GM19455 (cell line): Measurements from ENCODE around the gene GDF2.

Experiments used
- ATAC-seq: cut with Tn5 transposase; IDR thresholded peaks from one replicate; pipeline ENCODE4 v1.9.1; 2021; ENCODE audit not compliant: unreplicated experiment

GDF2 gene

DNA sequence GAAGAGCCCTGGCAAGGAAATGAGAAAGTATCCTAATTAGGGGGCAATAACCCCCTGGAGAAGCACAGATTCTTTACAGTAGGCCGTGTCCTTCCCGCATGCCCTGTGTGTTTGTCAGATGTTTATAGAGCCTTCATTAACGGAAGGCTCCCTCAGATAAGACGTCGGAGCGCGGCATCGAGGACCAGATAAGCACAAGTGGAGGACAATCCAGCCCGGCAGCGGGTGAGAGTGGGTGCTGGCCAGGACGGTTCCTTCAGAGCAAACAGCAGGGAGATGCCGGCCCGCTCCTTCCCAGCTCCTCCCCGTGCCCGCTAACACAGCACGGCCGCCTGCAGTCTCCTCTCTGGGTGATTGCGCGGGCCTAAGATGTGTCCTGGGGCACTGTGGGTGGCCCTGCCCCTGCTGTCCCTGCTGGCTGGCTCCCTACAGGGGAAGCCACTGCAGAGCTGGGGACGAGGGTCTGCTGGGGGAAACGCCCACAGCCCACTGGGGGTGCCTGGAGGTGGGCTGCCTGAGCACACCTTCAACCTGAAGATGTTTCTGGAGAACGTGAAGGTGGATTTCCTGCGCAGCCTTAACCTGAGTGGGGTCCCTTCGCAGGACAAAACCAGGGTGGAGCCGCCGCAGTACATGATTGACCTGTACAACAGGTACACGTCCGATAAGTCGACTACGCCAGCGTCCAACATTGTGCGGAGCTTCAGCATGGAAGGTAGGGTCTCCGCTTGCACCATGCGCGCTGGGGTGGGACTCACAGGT, at the start of gene GDF2:
GDF2 (plus strand) TSS at position 155 of the 762 bp plus-strand sequence; CDS start at position 370, 215 bp downstream.
- ATAC-seq, result no peak

DNA sequence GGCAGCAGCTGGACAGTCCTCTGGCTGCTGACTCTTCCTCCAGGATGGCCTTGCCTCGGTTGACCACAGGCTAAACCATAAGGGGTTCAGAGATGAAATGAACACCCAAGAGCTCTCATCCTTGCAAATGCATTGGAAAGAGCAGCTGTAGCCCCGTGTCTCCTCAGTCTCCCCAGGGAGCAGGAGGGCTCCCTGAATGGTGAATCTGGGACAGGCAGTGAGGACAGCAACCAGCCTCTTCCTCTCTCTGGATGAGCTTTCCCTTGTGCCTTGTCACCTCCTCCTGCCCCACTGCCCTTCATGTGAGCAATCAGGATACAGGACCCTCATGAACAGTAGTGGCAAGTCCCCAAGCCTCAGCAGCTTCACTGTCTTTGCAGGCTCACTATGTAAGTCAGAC, 46.2 kb upstream of the GDF2 start:
- no peak for ATAC-seq

DNA sequence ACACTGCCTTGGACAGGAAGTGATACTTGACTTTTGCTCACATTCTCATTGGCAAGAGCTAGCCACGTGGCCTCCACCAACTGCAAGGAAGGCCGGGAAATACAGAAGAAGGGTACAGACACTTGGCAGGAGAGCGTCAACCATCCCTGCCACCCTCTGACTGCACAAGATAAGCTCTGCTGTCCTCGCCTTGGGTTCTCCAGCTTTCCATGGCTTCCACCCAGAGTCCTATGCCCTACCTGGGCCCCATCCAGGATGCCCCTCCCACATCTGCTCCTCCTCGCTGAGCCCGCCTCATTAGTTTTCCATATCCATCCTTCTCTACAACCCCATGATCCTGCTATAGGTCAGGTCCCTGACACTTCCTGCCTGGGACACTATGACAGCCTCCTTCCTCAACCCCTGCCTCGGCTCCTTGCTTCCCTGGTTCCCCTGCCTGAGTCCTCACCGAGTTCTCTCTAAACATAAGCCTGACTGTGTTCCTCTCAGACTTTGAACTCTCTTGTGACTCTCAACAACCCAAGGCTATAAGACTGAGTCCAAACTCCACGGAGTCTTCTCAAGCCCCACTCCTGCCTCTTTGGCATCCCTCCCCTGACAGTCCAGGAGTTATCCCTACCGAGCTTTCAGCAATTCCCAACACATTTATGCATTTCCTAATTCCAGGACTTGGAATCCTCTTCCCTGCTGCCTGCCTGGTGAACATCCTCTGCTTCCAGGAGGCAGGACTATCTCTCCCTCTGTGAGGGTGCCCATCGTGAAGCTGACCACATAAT, 45.5 kb upstream of the GDF2 start:
- no peak for ATAC-seq

DNA sequence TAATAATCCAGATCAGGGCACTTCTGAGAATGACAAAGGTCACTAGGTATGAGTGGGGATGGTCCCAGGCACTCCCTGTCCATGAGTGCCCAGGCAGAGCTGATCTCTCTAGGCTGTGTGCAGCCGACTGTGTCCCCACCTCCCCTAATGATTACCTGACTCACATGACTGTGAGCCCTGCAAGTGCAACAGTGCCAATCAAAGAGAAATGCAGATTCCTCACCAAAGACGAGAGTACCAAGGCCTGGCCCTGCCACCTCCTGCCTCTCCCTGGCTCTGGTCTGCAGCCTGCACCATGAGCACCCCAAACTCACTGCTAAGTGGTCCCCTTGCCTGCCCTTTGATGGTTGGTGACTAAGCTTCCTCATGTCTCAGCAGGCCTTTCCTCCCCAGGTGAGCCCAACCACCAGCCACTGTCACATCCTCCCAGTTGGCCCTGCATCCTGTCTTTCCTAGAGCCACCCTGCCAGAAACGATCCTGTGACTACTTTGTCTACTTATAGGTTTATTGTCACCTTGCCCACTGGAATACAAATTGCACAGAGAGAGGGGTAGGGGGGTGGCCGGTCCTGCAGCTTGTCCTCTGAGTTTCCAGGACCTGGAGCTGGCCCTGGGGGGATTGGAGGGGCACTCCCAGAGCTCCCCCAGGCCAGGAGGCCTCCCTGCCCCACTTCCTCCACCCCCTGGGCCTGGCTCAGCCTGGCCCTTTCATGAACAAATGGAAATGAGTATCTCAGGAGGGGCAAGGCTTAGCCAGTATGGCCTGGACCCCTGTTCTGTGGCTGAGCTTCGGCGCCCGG, 44.7 kb upstream of the GDF2 start:
- ATAC-seq, result no peak

DNA sequence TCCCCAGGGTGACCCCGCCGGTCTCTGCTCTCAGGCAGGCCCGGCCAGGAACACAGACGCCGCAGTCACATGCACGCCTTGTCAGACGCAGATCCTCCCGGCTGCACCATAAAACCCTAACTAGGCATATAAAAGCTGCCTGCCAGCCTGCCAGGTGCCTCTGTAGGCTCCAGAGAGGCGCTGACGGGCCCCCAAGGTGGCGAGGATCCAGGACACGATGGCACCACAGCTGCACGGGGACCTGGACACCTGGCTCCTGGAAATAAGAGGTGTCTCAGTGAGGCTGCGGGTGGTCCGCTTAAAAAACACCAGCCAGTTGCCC, 44.1 kb upstream of the GDF2 start:
- no peak for ATAC-seq

DNA sequence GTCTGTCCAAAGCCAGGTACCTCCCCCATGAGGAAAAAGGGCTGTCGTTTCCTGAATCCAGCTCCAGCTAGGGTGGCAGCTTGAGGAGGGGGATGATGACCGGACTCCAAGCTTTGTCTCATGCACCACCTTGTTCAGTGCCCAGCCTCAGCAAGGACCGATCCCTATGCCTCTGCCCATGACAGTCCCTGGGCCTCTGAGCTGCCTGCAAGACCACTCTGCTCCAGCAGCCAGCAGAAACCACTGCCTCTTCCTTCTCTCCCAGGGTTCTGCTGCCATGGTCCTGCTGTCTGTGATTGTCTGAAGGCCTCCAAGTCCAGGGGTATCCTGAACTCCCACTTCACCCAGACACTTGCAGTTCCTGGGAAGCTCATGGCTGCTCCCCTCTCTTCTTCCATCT, 43.5 kb upstream of the GDF2 start:
- no peak for ATAC-seq

DNA sequence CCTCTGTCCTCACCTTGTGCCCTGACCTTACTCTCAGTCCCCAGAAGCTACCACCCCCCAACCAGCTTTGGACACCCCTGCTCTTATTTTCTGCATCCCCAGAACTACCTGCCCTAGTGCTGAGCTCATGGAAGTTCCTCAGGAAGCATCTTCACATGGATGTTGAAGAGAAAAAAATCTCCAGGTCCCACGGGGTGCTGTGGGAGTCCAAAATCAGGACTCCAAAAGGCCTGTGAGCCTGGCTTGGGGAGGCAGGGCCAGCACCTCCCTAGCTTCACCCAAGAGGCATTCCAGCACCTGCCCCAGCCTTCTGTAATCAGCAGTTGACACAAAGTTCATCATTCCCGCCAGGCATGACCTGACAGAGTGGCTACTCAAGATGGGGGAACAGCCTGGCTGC, 43.0 kb upstream of the GDF2 start:
- ATAC-seq, result no peak

DNA sequence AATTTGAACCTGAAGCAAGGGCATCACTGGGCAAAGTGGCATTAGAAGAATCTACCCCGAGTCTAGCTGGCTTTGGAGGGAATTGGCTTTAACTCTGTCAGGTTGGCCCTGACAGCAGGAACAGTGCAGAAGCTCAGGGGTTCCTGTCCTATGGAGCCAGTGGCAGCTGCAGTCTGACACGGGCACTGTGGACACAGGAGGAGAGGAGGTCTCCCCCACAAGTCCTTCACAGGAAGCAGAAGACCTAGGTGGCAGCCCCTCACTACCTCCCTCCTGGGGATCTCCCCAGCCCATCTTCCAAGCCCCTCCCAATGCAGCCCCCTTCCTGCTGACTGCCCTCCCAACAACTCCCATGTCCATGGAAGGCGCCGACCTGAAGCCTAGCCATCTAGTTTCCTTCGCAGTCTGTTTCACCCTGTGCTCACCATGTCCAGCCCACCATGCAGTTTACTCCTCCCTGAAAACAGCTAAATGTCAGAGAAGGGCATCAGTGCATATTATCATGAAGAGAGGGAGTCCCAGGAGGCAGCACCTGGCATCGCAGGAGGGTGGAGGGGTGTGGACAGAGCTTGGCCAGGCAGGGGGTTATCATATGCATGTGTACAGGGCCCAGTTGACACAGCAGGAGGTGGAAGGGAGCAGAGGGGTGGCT, 40.1 kb upstream of the GDF2 start:
- ATAC-seq, result no peak

DNA sequence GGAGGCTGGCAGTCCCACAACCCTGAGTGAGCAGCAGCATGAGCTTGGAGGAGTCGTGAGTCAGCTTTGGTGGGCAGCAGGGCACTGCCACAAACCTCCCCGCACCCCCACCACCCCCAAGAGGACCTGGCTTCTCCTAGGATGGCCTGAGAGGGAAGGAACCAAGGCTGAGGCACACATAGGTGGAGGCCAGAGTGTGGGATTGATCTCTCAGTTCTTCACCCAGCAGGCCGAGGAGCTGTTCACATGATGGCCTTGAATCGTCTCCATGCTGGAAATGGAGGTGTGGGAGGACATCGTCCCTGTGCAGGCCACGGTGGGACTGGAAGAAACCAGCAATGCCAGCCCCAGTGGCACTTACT, 39.6 kb upstream of the GDF2 start:
- ATAC-seq, result no peak

DNA sequence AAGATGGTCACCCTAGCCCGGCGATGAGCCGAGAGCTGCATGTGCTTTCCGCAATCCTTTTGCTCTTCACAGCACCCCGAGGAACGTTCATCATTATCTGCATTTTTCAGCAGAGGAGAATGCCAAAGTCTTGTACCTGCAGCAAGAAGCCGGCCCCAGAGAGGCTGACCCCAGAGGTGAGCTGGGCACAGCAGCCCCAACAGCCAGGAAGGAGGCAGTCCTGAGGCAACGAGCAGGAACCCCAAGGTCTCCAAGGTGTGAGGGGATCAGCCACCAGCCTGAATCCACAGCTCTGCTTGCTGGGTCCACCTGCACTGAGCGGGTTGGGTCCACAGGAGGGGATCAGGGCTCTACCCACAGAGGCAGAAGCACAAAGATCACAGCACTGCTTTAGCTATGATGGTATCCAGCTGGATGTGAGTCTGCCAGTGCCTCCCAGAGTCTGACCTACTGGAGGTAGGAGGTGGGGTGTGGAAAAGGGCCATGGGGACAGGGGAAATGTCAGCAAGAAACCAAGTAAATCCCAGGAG, 39.1 kb upstream of the GDF2 start:
- ATAC-seq, result no peak

DNA sequence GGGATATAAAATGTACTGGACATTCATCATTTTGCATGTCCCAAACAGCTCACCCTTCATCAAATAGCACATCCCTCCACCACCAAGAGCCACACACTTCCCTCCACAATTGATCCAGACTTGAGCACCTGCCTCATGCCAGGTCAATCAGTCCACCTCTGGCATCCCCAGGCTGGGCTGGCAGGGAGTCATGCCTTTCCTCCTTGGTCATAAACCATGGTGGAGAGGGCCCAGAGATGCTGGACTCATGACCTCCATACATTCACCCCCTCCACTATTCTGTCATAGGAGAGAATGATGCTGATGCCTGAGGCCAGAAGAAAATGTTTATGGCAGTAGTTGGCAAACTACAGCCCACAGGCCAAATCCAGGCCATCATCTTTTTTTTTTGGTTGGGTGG, 38.4 kb upstream of the GDF2 start:
- no peak for ATAC-seq

DNA sequence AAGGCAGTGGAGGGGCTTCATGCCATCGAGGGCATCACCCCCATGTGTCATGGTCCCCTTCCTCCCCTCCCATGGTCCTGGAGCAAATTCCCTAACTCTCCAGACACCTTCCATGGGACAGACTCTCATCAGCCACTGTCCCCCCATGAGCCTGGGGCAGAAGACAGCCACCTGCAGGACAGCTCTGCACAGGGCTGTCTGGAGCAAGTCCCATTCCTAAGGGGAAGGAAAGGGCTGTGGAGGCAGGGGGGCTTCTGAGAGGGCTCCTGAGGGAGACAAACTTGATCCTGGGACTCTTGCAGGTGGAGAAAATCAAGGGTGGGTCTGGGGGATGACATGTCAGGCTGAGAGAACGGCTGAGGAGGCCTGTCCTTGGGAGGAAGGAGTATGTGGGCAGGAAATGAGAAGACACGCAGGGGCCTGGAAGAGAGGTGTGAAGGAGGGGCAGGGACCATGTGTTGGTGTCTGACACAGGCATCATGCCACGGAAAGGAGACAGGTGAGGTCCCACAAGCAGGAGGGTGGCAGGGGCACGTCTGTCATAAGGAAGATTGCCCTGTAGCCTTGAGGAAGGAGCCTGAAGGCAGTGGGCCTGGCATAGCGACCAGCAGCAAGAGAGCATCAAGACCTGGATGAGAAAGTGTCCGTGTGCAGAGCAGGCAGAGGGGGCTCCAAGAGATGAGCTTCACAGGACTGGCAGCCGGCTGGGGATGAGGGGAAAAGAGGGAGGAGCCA, 36.7 kb upstream of the GDF2 start:
- no peak for ATAC-seq

DNA sequence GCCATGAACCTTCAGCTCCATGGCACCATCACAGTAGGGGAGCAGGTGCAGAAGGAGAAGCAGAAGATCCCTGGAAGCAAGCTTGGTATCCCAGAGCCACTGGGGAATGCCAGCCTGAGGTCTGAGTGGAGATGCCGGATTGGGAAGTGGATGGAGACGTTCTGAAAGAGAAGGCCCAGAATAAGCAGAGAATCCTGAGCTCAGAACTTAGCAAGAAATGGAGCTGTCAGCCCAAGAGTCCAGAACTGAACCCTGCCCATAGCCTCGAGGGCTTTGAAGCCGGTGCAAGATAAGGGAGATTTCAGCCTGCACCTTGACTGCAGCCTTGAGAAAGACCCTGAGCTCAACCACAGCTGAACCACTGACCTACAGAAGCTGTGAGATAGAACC, 36.1 kb upstream of the GDF2 start:
- ATAC-seq, result no peak

DNA sequence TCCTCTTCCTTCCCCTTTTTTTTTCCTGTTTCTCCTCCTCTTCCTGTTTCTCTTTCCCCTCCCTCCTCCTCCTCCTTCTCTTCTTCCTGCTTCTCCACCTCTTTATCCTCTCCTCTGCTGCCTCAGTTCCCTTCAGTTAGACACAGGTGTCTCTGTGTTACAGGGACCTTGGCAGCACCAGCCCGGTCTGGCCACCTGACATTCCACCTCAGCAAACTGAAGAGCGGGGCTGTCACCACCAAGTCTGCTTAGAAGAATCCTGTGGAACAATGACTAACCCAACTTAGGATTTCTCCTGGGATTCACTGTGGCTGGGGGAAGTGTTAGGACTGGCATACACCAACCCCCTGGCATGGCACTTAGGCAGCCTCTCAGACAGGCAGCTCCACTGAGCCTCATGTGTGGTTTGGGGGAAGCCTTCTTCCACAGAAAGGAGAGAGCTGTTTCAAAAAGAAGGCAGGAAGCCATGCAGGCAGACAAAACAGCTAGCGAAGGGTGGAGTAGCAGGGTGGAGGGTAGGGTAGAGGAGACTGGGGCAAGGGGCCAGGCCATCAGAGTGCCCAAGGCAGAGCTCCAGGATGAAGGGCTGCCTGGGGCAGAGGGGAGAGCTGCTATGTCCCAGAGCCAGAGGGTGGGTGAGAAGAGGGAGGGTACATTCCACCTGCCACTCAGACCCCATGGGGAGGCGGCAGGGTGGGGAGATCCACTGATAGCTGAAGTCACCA, 35.5 kb upstream of the GDF2 start:
- no peak for ATAC-seq

DNA sequence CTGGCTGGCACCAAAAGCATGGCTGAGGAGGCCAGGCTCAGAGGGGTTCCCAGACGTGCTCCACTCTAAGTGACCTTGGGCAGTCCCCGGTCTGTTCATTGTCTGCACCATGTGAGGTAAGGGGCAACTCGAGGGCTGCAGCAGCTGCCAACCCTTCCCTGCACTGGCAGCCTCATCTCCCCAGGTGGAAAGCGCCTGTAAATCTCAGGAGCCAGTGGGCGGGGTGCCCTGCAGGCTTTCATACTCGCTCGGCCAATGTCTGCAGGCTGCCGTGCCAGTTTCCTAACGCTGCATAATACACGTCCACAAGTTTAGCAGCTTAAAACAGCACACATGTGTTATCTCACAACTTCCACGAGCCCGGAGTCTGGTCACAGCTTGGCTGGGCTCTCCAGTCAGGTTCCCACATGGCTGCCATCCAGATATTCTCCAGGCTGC, 34.9 kb upstream of the GDF2 start:
- no peak for ATAC-seq

DNA sequence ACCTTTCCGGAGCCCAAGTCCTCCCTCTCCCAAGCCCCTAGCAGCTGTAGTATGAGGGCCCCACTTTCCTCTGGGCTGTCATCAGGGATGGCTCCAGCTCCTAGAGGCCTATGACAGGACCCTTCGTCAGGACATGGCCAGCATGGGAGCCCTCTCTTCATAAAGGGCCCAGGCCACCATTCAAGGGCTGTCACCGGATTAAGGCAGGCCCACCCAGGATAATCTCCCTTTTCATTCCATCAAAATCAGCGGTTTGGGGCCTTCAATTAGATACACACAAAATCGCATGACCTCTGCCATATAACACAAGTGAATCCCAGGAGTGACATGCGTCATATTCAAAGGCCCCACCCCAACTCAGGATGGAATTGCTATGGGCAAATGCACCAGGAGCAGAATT, 34.4 kb upstream of the GDF2 start:
- ATAC-seq, result no peak

DNA sequence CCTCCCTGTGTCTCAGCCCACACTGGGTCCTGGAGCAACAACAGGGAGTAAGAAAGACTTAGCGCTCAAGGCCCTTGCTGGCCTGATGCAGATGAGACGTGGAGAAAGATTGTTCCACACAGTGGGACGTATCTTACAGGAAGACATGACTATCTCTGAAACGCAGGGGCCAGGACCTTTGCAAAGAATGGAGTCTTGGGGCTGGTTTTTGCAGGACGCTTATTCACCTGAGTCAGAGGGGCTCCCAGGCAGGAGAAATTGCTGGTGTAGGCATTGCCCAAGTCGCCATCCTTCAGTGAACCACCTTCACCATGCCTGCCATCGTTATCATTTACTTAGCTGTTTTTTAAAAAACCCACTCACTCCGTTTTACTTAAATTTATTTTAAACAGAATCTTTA, 34.0 kb upstream of the GDF2 start:
- no peak for ATAC-seq

DNA sequence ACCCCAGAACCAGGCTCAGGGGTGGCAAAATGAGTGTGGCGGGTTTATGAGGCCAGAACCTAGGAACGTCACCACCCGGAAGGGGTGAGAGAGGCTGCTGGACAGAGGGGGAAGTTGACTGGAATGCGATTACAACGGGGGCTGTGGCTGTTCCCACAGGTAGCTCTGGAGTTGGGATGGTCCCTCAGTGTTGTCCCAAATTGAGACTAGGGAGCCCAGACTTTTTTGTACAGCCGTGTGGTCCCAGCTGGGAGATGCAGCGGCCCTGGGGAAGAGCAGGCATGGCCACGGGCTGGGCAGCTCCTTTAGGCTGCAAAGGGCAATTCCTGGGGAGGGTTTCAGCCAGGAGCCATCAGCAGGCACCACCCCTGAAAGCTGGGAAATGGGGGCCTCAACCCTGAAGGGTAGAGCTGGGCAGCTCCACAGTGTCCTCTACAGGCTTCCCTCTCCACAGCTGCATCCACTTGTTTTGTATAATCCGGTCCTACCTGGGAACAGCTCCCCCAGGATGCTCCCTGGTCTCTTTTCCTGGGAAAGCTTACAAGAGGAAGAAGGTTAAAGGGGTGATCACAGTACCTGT, 33.2 kb upstream of the GDF2 start:
- ATAC-seq, result no peak

DNA sequence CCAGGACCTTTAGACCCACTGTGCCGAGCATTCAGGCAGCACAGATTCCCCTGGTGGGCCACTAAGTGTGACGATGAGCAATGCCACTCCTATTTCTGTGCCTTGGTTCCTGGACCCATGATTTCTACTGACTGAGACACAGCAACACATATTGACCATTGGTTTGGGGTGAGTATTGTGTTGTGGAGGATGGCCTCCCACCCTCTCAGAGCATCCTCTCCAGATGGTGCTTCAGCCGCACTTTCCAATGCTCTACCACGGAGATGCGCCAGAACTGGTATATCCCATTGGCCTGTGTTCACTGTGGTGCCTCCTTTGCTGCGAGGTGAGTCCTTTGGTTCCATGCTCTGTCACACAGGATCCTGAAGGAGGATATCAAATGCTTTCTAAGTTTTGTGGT, 32.3 kb upstream of the GDF2 start:
- ATAC-seq, result no peak

DNA sequence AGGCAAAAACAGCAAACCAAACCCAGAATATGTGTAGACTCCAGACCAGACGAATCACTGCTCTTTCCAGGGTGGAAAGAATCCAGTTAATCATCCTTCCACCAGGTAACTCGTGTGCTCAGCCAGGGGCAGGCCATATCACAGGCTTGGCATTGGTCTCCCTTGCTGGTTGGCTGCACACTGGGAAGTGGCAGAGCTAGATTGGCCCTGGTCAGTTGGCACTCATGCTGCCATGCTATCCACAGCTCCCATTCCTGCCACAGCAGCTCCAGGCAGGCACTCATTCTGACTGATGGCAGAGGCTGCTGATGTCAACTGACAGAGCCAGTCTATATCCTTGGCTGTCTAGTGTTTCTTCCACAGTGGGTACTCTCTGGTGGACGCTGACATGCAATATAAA, 31.9 kb upstream of the GDF2 start:
- ATAC-seq, result no peak
